ENCODE data around the gene UGT2A2.

The UGT2A2 gene

GRCh38 chr4:69642961-69643360, 3.5 kb upstream of the UGT2A2 start:
- 100% methylated on average over 1 of the region's 2 CpGs for WGBS
- Histone ChIP-seq H3K27me3 (ENCODE audit: insufficient read depth, low read length) (no peaks in the 10 kb centered on the region), H3K9ac (ENCODE audit: low read depth, low read length) (no peak overlapping the region), H3K4me1 (ENCODE audit: insufficient read depth, low read length) (no peaks in the 10 kb centered on the region), H3K27ac (ENCODE audit: low read depth, low read length) (no peak overlapping the region), H3K4me3 (ENCODE audit: low read length) (no peak overlapping the region), H3K36me3 (ENCODE audit: insufficient read depth, low read length) (no peaks in the 10 kb centered on the region), H3K9me3 (ENCODE audit: insufficient read depth, low read depth, low read length) (no peaks in the 10 kb centered on the region)

DNA sequence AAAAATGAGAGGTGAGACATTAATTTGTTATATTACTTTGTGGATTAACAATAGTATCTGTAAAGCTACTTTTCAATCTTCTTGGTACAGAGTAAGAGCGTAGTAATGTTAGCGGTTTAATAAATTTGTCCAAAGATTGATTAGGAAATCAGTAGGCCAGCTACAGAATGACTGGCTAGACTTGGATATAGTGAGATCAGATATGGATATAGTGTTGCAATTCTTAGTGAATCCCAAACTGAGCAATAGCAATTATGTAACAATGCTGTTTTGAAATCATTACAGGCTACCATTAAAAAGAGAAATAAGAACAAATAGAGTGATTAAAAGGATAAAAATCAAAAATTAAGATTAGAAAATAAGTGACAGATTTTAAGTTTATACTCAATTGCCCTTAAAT, 847 bp upstream of the UGT2A2 start:
- H3K27ac ChIP-seq (ENCODE audit: low read depth, low read length): no peak overlapping the region
- no peak overlapping the region for H3K4me3 ChIP-seq (ENCODE audit: low read length)
- H3K9ac ChIP-seq (ENCODE audit: low read depth, low read length): no peak overlapping the region
- WGBS: 97% methylated on average over 2 of the region's 2 CpGs
- H3K36me3 ChIP-seq (ENCODE audit: insufficient read depth, low read length): no peaks in the 10 kb centered on the region
- H3K27me3 ChIP-seq (ENCODE audit: insufficient read depth, low read length): no peaks in the 10 kb centered on the region
- H3K4me1 ChIP-seq (ENCODE audit: insufficient read depth, low read length): no peaks in the 10 kb centered on the region
- H3K9me3 ChIP-seq (ENCODE audit: insufficient read depth, low read depth, low read length): no peaks in the 10 kb centered on the region

- no peak overlapping the region for H3K9ac ChIP-seq (ENCODE audit: low read depth, low read length)
- H3K9me3 ChIP-seq (ENCODE audit: insufficient read depth, low read depth, low read length): no peaks in the 10 kb centered on the region
- H3K27me3 ChIP-seq (ENCODE audit: insufficient read depth, low read length): no peaks in the 10 kb centered on the region
- H3K27ac ChIP-seq (ENCODE audit: low read depth, low read length): no peak overlapping the region
- no CpG with 5 or more reads among the region's 6 CpGs for WGBS
- H3K4me1 ChIP-seq (ENCODE audit: insufficient read depth, low read length): no peaks in the 10 kb centered on the region
- H3K4me3 ChIP-seq (ENCODE audit: low read length): no peak overlapping the region
- H3K36me3 ChIP-seq (ENCODE audit: insufficient read depth, low read length): no peaks in the 10 kb centered on the region
Observed at GRCh38 chr4:69617083-69617694, 22.3 kb downstream of the UGT2A2 start.

GRCh38 chr4:69610484-69610883, 29.0 kb downstream of the UGT2A2 start:
- H3K27ac ChIP-seq (ENCODE audit: low read depth, low read length): no peak overlapping the region
- WGBS: no CpG with 5 or more reads among the region's 1 CpG
- no peaks in the 10 kb centered on the region for H3K36me3 ChIP-seq (ENCODE audit: insufficient read depth, low read length)
- no peaks in the 10 kb centered on the region for H3K4me1 ChIP-seq (ENCODE audit: insufficient read depth, low read length)
- no peak overlapping the region for H3K4me3 ChIP-seq (ENCODE audit: low read length)
- H3K27me3 ChIP-seq (ENCODE audit: insufficient read depth, low read length): no peaks in the 10 kb centered on the region
- H3K9ac ChIP-seq (ENCODE audit: low read depth, low read length): no peak overlapping the region
- no peaks in the 10 kb centered on the region for H3K9me3 ChIP-seq (ENCODE audit: insufficient read depth, low read depth, low read length)

GRCh38 chr4:69601065-69601464, 38.4 kb downstream of the UGT2A2 start:
- H3K36me3 ChIP-seq (ENCODE audit: insufficient read depth, low read length): no peaks in the 10 kb centered on the region
- H3K4me1 ChIP-seq (ENCODE audit: insufficient read depth, low read length): no peaks in the 10 kb centered on the region
- no peaks in the 10 kb centered on the region for H3K27me3 ChIP-seq (ENCODE audit: insufficient read depth, low read length)
- no peak overlapping the region for H3K27ac ChIP-seq (ENCODE audit: low read depth, low read length)
- WGBS: 66% methylated on average over 4 of the region's 4 CpGs
- no peak overlapping the region for H3K9ac ChIP-seq (ENCODE audit: low read depth, low read length)
- no peak overlapping the region for H3K4me3 ChIP-seq (ENCODE audit: low read length)
- no peaks in the 10 kb centered on the region for H3K9me3 ChIP-seq (ENCODE audit: insufficient read depth, low read depth, low read length)

DNA sequence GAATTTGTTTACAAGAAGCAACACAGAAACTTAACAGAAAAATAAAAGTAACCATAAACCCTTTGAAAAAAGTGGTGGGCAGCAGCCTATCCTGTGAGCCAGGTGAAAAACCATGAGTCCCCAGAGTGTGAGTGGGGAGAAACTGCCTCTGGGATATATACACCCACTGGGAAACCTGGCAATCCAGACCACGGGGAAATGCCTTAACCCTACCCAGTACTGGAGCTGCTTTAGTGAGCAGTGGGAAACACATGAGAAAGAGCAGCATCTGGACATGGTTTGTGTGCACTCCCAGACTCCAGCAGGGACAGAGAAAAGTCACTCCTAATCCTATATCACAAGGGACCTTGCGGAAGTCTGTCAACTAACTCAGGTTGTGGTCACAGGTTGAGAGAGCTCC, 39.4 kb downstream of the UGT2A2 start:
- WGBS: 94% methylated on average over 2 of the region's 2 CpGs
- Histone ChIP-seq H3K27me3 (ENCODE audit: insufficient read depth, low read length) (no peaks in the 10 kb centered on the region), H3K36me3 (ENCODE audit: insufficient read depth, low read length) (no peaks in the 10 kb centered on the region), H3K27ac (ENCODE audit: low read depth, low read length) (no peak overlapping the region), H3K4me1 (ENCODE audit: insufficient read depth, low read length) (no peaks in the 10 kb centered on the region), H3K4me3 (ENCODE audit: low read length) (no peak overlapping the region), H3K9ac (ENCODE audit: low read depth, low read length) (no peak overlapping the region), H3K9me3 (ENCODE audit: insufficient read depth, low read depth, low read length) (no peaks in the 10 kb centered on the region)

GRCh38 chr4:69594382-69594781, 45.1 kb downstream of the UGT2A2 start:
- H3K9ac ChIP-seq (ENCODE audit: low read depth, low read length): no peak overlapping the region
- H3K4me1 ChIP-seq (ENCODE audit: insufficient read depth, low read length): no peaks in the 10 kb centered on the region
- H3K27ac ChIP-seq (ENCODE audit: low read depth, low read length): no peak overlapping the region
- H3K27me3 ChIP-seq (ENCODE audit: insufficient read depth, low read length): no peaks in the 10 kb centered on the region
- no peaks in the 10 kb centered on the region for H3K9me3 ChIP-seq (ENCODE audit: insufficient read depth, low read depth, low read length)
- H3K4me3 ChIP-seq (ENCODE audit: low read length): no peak overlapping the region
- WGBS: 85% methylated on average over 4 of the region's 4 CpGs
- no peaks in the 10 kb centered on the region for H3K36me3 ChIP-seq (ENCODE audit: insufficient read depth, low read length)

- H3K4me1 ChIP-seq (ENCODE audit: insufficient read depth, low read length): no peaks in the 10 kb centered on the region
- H3K27me3 ChIP-seq (ENCODE audit: insufficient read depth, low read length): no peaks in the 10 kb centered on the region
- H3K9ac ChIP-seq (ENCODE audit: low read depth, low read length): no peak overlapping the region
- no peak overlapping the region for H3K27ac ChIP-seq (ENCODE audit: low read depth, low read length)
- 85% methylated on average over 1 of the region's 1 CpG for WGBS
- no peaks in the 10 kb centered on the region for H3K36me3 ChIP-seq (ENCODE audit: insufficient read depth, low read length)
- no peaks in the 10 kb centered on the region for H3K9me3 ChIP-seq (ENCODE audit: insufficient read depth, low read depth, low read length)
- H3K4me3 ChIP-seq (ENCODE audit: low read length): no peak overlapping the region
Observed at GRCh38 chr4:69591364-69591763, 48.1 kb downstream of the UGT2A2 start.

DNA sequence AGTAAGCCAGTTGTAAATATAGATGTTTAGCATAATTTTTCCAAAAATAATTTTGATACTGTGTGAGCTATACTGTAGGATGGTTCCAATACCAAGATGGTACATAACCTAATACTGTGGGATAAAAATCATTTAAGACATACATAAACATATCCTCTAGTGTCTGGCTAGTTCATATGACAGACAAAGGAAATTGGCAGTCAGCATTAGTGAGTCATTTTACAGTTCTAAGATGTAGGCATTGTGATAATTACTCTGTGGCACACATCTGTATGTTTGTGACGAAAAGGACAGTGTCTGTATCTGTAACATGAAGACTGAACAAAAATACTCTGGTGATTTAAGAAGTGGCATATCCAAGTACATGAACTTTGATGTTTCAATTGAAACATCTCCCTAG, 49.6 kb downstream of the UGT2A2 start:
- no peaks in the 10 kb centered on the region for H3K9me3 ChIP-seq (ENCODE audit: insufficient read depth, low read depth, low read length)
- 48% methylated on average over 1 of the region's 1 CpG for WGBS

DNA sequence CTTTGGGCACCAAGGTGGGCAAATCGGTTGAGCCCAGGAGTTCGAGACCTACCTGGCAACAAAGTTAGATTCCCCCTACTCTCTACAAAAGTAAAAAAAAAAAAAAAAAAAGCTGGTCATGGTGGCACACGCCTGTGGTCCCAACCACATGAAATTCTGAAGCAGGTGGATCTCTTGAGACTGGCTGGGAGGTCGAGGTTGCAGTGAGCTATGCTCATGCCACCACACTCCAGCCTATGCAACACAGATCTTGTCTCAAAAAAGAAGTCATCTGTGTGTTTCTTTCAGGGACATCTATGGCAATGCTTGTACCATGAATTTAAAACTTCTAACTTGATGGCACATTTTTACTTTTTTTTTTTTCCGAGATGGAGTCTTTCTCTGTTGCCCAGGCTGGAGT, 55.3 kb downstream of the UGT2A2 start:
- H3K4me3 ChIP-seq (ENCODE audit: low read length): no peak overlapping the region
- no peak overlapping the region for H3K27ac ChIP-seq (ENCODE audit: low read depth, low read length)
- no peaks in the 10 kb centered on the region for H3K36me3 ChIP-seq (ENCODE audit: insufficient read depth, low read length)
- no peaks in the 10 kb centered on the region for H3K9me3 ChIP-seq (ENCODE audit: insufficient read depth, low read depth, low read length)
- H3K27me3 ChIP-seq (ENCODE audit: insufficient read depth, low read length): no peaks in the 10 kb centered on the region
- no peaks in the 10 kb centered on the region for H3K4me1 ChIP-seq (ENCODE audit: insufficient read depth, low read length)
- no peak overlapping the region for H3K9ac ChIP-seq (ENCODE audit: low read depth, low read length)
- 78% methylated on average over 5 of the region's 5 CpGs for WGBS

More for the DNA sequence above, 49.6 kb downstream of the UGT2A2 start:
- Histone ChIP-seq H3K27me3 (ENCODE audit: insufficient read depth, low read length) (no peaks in the 10 kb centered on the region), H3K4me3 (ENCODE audit: low read length) (no peak overlapping the region), H3K4me1 (ENCODE audit: insufficient read depth, low read length) (no peaks in the 10 kb centered on the region), H3K9ac (ENCODE audit: low read depth, low read length) (no peak overlapping the region), H3K27ac (ENCODE audit: low read depth, low read length) (no peak overlapping the region), H3K36me3 (ENCODE audit: insufficient read depth, low read length) (no peaks in the 10 kb centered on the region)

DNA sequence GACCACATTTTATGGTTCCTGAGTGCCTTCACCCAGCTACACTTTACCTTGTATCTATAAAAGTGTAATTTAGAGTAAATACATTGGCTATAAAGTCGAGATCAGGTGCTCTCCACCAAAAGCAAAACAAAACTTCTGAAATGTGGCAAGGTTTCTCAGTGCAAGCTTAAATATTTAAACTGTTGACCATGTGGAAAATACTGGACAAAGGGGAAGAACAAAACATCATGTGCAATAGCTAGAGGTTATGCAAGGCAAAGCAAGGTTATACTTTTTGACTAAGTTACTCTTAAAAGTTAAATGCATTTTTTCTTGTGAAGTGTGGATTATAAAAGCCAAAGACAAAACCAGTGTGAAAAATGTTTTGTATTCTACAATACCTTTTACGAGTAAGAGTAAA, 55.9 kb downstream of the UGT2A2 start:
- WGBS: 100% methylated on average over 1 of the region's 2 CpGs
- H3K27ac ChIP-seq (ENCODE audit: low read depth, low read length): no peak overlapping the region

DNA sequence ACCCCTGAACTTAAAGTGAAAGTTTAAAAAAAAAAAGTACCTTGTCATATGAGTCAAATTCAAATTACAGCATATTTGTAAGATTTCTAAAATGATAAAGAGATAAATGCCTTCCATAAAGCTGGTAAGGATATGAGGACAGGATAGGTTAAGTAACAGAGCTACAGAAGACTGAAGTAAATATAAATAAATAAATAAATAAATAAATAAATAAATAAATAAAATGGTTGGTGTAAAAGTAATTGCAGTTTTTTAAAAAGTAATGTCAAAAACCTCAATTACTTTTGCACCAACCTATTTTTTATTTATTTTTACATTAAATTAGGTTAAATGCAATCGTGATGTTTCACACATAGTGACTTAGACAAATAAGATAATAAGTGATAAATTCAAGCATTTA, 62.2 kb downstream of the UGT2A2 start:
- no peak overlapping the region for H3K9ac ChIP-seq (ENCODE audit: low read depth, low read length)
- no peaks in the 10 kb centered on the region for H3K27me3 ChIP-seq (ENCODE audit: insufficient read depth, low read length)
- H3K4me1 ChIP-seq (ENCODE audit: insufficient read depth, low read length): no peaks in the 10 kb centered on the region
- H3K27ac ChIP-seq (ENCODE audit: low read depth, low read length): no peak overlapping the region
- WGBS: 80% methylated on average over 1 of the region's 1 CpG
- no peaks in the 10 kb centered on the region for H3K36me3 ChIP-seq (ENCODE audit: insufficient read depth, low read length)
- no peaks in the 10 kb centered on the region for H3K9me3 ChIP-seq (ENCODE audit: insufficient read depth, low read depth, low read length)
- H3K4me3 ChIP-seq (ENCODE audit: low read length): no peak overlapping the region

More for the DNA sequence above, 55.9 kb downstream of the UGT2A2 start:
- Histone ChIP-seq H3K4me1 (ENCODE audit: insufficient read depth, low read length) (no peaks in the 10 kb centered on the region), H3K27me3 (ENCODE audit: insufficient read depth, low read length) (no peaks in the 10 kb centered on the region), H3K9me3 (ENCODE audit: insufficient read depth, low read depth, low read length) (no peaks in the 10 kb centered on the region), H3K4me3 (ENCODE audit: low read length) (no peak overlapping the region), H3K36me3 (ENCODE audit: insufficient read depth, low read length) (no peaks in the 10 kb centered on the region), H3K9ac (ENCODE audit: low read depth, low read length) (no peak overlapping the region)
